Tibial nerve (tissue), 4 donors: ENCODE measurements around the gene PHF20. TPM values are rescaled to one million over a fixed set of nuclear protein-coding genes. Genes with fewer than 3 reads are reported as not detected.

Source experiments
- DNase-seq, 2 donors: peaks; one replicate each; pipeline ENCODE4 v3.0.0-alpha.2; 2019; ENCODE audit warnings: low spot score in 2 of 2
- H3K27ac ChIP-seq, 4 donors: fragments of 200-600 bp; sonication (generic) in 3 of 4; one replicate each; pipeline ENCODE4 v1.5.1; 2017 to 2019; ENCODE audit warnings: mild to moderate bottlenecking in 1 of 4
- H3K27me3 ChIP-seq, 2 donors: fragments of 200-600 bp; sonication (generic) in 1 of 2; one replicate each; pipeline versions ENCODE4 v1.5.1 to v1.6.0; 2017 to 2019
- H3K36me3 ChIP-seq, 3 donors: fragments of 200-600 bp; sonication (generic); one replicate each; pipeline ENCODE4 v1.5.1; 2018 to 2019
- H3K4me1 ChIP-seq, 4 donors: fragments of 200-600 bp; sonication (generic) in 3 of 4; one replicate each; pipeline ENCODE4 v1.5.1; 2017 to 2019
- H3K4me3 ChIP-seq, 4 donors: fragments of 200-600 bp; sonication (generic) in 3 of 4; one replicate each; pipeline ENCODE4 v1.5.1; 2017 to 2019; ENCODE audit warnings: mild to moderate bottlenecking in 1 of 4, moderate library complexity in 1 of 4
- H3K9me3 ChIP-seq, 4 donors: fragments of 200-600 bp; sonication (generic) in 3 of 4; one replicate each; pipeline ENCODE4 v1.5.1; 2017 to 2019
- EP300 ChIP-seq, 2 donors: sonication (generic); formaldehyde crosslinking; IDR thresholded peaks; one replicate each; pipeline ENCODE4 v1.6.1; 2017; ENCODE audit warnings: antibody characterized with exemption in 2 of 2, mild to moderate bottlenecking in 1 of 2
- POLR2A ChIP-seq, 2 donors: fragments of 450-650 bp; IDR thresholded peaks; one replicate each; pipeline ENCODE4 v1.6.1; 2017; ENCODE audit warnings: antibody characterized with exemption in 2 of 2, mild to moderate bottlenecking in 2 of 2, moderate library complexity in 2 of 2
- WGBS, 2 donors: methylation state at CpG; one replicate each; pipeline ENCODE4 v1.1.5; 2018; 5-methylcytosine and 5-hydroxymethylcytosine counted together
- total RNA-seq, 4 donors: library from RNA; depleted of rRNA; stranded (reverse); fragments of >200 nt; gene quantifications; one replicate each; pipeline ENCODE4 v1.1.0, GENCODE V29; 2016
- TF ChIP-seq, protein P1 (sequence below), 5 experiments: fragments of 200-600 bp in 3 of 5; fragments of 450-650 bp in 2 of 5; sonication (generic) in 3 of 5; IDR thresholded peaks; one replicate each; pipeline ENCODE4 v1.5.1; 2016 to 2019; ENCODE audit warnings: antibody characterized with exemption in 5 of 5, mild to moderate bottlenecking in 3 of 5, moderate library complexity in 2 of 5

Gene PHF20
- total RNA-seq, 4 donors from 2014 or later: 30.0 to 76.8 (median 57.1) TPM

DNA sequence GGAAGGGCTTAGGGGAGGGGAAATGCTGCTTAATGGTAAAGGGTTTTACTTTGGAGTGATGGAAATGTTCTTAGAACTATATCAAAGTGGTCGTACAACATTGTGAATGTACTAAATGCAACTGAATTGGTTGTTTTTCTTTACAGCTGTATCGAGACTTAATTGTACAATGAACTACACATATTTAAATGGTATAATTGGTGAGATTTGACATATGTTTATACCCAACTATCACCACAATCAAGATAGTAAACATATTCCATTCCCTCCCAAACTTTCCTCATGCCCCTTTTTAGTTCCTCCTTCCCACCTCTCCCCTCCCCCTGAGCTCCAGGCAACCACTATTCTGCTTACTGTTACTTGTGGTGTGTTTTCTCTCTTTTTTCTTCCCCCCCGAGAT is 138.4 kb downstream of the PHF20 start:
- H3K27me3 ChIP-seq: no peaks in the 10 kb centered on the region
- H3K36me3 ChIP-seq: peaks cover 0 to 57% (median 0%) of the 10 kb centered on the region in 3 donors
- no peak overlapping the region for H3K4me3 ChIP-seq
- H3K4me1 ChIP-seq: peaks cover 0 to 9% (median 0%) of the 10 kb centered on the region in 4 donors
- DNase-seq: no peak
- no peaks in the 10 kb centered on the region for H3K9me3 ChIP-seq
- WGBS, 2 donors: 91 to 97% methylated on average over 3 of the region's 3 CpGs
- no peak for TF ChIP-seq EP300 (IDR thresholded peaks at IDR 0.05)
- TF ChIP-seq, protein P1, sequence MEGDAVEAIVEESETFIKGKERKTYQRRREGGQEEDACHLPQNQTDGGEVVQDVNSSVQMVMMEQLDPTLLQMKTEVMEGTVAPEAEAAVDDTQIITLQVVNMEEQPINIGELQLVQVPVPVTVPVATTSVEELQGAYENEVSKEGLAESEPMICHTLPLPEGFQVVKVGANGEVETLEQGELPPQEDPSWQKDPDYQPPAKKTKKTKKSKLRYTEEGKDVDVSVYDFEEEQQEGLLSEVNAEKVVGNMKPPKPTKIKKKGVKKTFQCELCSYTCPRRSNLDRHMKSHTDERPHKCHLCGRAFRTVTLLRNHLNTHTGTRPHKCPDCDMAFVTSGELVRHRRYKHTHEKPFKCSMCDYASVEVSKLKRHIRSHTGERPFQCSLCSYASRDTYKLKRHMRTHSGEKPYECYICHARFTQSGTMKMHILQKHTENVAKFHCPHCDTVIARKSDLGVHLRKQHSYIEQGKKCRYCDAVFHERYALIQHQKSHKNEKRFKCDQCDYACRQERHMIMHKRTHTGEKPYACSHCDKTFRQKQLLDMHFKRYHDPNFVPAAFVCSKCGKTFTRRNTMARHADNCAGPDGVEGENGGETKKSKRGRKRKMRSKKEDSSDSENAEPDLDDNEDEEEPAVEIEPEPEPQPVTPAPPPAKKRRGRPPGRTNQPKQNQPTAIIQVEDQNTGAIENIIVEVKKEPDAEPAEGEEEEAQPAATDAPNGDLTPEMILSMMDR (IDR thresholded peaks at IDR 0.05): no peak
- TF ChIP-seq POLR2A (IDR thresholded peaks at IDR 0.05): no peak
- H3K27ac ChIP-seq: no peak overlapping the region

DNA sequence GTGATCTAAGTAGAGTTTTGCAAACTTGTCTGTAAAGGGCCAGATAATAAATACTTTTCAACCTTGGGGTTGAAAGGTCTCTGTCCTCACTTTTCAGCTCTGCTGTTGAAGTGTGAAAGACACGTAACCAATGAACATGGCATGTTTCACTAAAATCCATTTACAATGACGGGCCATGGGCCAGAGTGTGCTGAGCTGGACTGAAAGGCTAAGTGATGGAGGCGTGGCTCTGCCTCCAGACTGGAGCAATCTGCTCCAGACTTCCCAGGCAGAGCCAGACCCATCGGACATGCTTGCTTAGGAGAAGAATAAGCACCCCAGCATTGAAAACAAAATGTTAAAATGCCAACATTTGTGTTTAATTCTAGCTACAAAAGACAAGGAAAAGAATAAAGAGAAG is 141.1 kb downstream of the PHF20 start:
- peaks cover 0 to 68% (median 4%) of the 10 kb centered on the region in 3 donors for H3K36me3 ChIP-seq

DNA sequence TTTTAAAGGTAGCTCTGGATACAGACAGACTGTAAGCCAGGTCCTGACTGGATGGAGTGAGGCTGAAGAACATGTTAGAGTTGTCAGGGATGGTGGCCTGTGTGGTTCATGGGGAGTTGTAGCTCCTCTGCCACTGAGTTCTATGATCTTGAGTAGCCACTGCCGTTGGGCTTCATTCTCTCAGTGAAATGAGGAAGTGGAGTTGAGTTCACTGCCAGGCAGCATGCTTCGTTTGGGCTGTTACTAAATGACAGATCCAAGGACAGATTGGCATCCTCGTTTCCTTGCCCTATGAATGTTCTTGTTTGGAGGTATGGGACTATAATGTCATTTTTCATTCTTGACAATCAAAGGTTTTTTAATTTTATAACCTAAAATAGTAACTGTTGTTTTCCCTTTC is 145.3 kb downstream of the PHF20 start:
- no peaks in the 10 kb centered on the region for H3K4me1 ChIP-seq
- no peak overlapping the region for H3K27ac ChIP-seq
- WGBS, 2 donors: 62 to 91% methylated on average over 3 of the region's 3 CpGs
- H3K9me3 ChIP-seq: no peaks in the 10 kb centered on the region
- DNase-seq: no peak
- H3K27me3 ChIP-seq: no peaks in the 10 kb centered on the region
- H3K36me3 ChIP-seq: peaks cover 0 to 84% (median 4%) of the 10 kb centered on the region in 3 donors
- no peak overlapping the region for H3K4me3 ChIP-seq
- no peak for TF ChIP-seq POLR2A (IDR thresholded peaks at IDR 0.05)
- TF ChIP-seq EP300 (IDR thresholded peaks at IDR 0.05): no peak
- TF ChIP-seq, protein P1 (IDR thresholded peaks at IDR 0.05): no peak

More for the DNA sequence above, 141.1 kb downstream of the PHF20 start:
- no peak overlapping the region for H3K4me3 ChIP-seq
- 59 to 68% methylated on average over 4 of the region's 4 CpGs for WGBS, 2 donors
- TF ChIP-seq EP300 (IDR thresholded peaks at IDR 0.05): no peak
- TF ChIP-seq, protein P1 (IDR thresholded peaks at IDR 0.05): no peak
- no peak for TF ChIP-seq POLR2A (IDR thresholded peaks at IDR 0.05)
- no peaks in the 10 kb centered on the region for H3K27me3 ChIP-seq
- H3K9me3 ChIP-seq: no peaks in the 10 kb centered on the region
- H3K4me1 ChIP-seq: no peaks in the 10 kb centered on the region
- no peak for DNase-seq
- no peak overlapping the region for H3K27ac ChIP-seq

DNA sequence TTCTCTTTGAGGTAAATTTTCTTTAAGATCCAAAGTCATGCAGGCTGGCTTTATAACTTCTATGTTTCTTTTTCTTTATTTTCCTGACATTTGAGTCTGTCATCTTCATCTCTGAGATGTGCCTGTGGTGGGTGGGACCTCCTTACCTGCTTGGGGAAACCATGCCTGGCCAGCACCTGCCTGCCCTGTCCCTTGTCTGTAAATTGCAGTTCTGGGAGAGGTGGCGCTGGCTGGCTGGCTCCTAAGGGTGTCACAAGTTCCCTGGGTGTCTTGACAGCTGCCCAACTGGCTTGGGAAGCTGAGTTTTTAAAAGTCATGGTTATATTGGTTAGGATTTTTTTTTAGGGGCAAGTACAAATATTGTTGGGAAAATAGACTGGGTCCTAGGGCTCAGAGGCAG is 146.2 kb downstream of the PHF20 start:
- Histone ChIP-seq H3K9me3 (no peaks in the 10 kb centered on the region), H3K36me3 (peaks cover 0 to 78% (median 4%) of the 10 kb centered on the region in 3 donors), H3K4me3 (no peak overlapping the region), H3K27me3 (no peaks in the 10 kb centered on the region), H3K4me1 (no peaks in the 10 kb centered on the region), H3K27ac (no peak overlapping the region)
- no peak for TF ChIP-seq POLR2A (IDR thresholded peaks at IDR 0.05)
- TF ChIP-seq, protein P1 (IDR thresholded peaks at IDR 0.05): no peak
- TF ChIP-seq EP300 (IDR thresholded peaks at IDR 0.05): no peak
- 96 to 100% methylated on average over 1 of the region's 1 CpG for WGBS, 2 donors
- DNase-seq: no peak

DNA sequence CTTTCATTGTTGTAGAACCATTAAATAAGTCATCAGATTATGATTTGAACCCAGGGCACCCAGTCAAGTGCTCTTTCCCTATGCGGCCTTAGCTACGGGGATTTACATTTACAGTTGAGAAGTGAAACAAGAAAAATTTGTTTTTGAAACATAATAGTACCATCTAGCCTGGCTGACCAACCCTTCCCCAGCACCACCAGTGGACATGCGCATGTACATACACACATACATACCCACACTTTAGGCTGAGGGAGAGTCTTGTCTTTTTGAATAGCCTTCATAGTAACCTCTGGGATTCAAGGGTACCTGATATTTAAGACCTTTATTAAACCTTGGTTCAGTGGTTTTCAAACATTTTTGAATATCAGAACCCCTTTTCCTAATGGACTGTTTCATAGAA is 148.7 kb downstream of the PHF20 start:
- no peak for DNase-seq
- peaks cover 0 to 59% (median 4%) of the 10 kb centered on the region in 3 donors for H3K36me3 ChIP-seq
- TF ChIP-seq POLR2A (IDR thresholded peaks at IDR 0.05) (no peak), EP300 (IDR thresholded peaks at IDR 0.05) (no peak)
- TF ChIP-seq, protein P1 (IDR thresholded peaks at IDR 0.05): no peak
- WGBS, 2 donors: 96 to 97% methylated on average over 3 of the region's 3 CpGs
- no peaks in the 10 kb centered on the region for H3K4me1 ChIP-seq
- H3K27ac ChIP-seq: no peak overlapping the region
- H3K27me3 ChIP-seq: no peaks in the 10 kb centered on the region
- H3K4me3 ChIP-seq: no peak overlapping the region
- H3K9me3 ChIP-seq: no peaks in the 10 kb centered on the region
